ENCODE data around the gene MB.
A peak's percentile ranks its signal among the peaks of the same experiment; 100 is the strongest.
"Not testable (repeated sequence)": the region's sequence is repeated elsewhere in the genome, so short reads cannot be mapped to it uniquely, and the experiment has no call there.

MB gene

DNA sequence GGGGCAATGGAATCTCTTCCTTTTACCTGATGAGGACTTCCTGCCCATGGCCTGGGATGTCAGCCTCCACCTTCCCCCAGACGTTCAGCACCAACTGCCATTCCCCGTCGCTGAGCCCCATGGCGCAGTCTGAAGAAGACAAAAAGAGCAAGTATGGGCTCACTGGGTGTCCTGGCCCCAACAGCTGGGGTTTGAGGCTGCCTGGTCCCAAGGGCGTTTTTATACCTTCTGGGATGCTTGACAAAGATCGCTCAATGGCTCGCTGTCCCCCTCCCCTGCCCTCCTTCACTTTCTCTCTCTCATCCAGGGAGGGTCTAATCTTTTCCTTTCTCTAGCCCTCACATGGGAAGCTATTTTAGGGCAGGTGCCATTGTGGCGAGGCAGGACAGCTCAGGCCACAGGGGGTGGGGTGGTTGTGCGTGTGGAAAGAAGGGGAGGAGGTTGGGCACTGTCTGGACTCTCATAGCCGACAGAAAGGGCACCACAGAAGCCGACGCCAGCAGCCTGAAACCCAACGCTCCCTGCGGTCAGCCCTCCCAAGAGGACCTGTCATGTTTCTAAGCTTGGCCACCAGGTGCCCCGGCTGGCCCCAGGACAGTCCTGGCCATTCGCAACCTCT, at the start of gene MB:
Gene MB (minus strand): TSS at position 193 of the 619 bp plus-strand sequence. CDS start 72 bp downstream, at position 121.
- DNase-seq (ENCODE audit: extremely low read depth in 1 of 2, low read depth in 1 of 2) = no peak

DNA sequence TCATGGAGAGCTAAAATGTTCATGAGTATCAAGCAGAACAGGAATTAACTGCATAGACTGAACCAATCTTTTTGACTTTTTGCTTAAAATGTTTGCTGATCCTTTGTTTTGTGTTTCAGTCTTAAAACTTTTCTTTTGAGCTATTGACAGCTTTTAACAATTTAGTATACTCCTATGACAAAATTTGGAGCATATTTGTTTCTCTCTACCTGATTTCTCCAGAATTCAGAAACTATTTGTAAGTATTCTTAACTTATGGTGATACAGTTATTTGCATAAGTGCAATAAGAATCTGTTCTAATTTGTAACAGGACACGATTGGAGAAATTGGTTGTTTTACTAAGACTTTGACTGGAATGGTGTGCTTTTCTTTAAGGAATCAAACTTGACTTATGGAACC, 49.6 kb upstream of the MB start:
- not testable (repeated sequence) for DNase-seq (ENCODE audit: extremely low read depth in 1 of 2, low read depth in 1 of 2)

DNA sequence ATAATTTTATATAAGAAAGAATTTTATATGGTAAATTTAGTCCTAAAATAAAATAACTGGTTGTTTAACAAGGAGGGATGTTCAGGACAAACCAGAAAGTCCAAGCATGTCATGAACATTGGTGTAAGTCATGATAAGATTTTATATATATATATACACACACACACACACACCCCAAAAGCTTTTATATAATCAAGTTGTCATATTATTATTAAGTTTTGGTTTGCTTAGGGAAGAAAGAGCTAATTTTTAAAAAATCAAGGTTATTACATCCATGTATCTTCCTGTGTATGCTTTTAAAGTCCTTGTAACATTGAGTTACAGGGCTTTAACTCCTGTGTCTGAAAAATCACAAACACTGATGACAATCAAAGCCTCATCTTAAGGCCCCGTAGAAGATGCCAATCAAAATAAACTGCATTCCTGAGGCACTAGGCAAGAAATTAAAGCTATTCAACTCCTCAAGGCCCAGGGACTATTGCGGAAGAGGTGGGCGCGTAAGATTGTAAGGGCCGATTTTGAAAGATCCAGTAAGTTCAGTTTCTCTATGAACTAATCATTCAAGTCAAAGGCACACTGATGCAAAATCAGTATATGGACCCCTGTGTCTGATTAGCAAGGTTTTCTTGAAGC, 47.9 kb upstream of the MB start:
- DNase-seq (ENCODE audit: extremely low read depth in 1 of 2, low read depth in 1 of 2) = no peak

DNA sequence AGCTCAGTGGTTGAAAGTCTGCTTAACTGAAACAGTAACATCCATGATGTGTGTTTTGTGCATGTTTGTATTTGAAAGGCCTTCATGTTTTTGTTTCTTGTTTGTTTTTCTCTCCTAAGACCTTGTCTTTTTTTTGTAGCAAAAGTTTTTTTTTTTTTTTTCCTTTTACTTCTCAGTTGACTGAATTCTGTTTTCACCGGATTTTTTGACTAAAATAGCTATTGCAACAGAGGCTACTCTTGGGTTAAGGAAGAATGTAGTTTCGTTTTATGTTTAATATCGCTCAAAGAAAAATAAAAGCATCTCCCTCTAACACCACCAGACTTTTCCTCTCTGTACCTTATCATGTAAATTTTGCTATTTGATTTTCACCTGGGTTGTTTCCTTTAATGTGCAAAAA, 46.2 kb upstream of the MB start:
- no peak for DNase-seq (ENCODE audit: extremely low read depth in 1 of 2, low read depth in 1 of 2)

DNA sequence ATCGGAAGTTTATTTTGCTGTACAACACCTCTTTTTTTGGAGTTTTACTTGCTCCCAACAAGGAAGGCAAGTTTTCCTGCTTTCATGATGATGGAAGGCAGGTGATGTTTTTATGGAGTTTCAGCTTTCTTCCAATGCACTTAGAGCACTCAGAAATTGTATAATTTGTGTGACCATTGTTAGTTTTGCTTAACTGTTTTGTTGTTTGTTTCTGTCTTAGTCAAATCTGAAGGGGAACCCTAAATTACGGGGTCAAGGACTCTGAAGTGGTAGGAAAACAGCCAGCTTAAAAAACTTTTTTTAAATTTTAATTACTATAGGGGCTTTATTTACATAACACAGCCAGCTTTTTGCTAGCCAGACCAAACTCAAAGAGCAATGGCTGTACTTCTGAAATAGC, 45.8 kb upstream of the MB start:
- no peak for DNase-seq (ENCODE audit: extremely low read depth in 1 of 2, low read depth in 1 of 2)

DNA sequence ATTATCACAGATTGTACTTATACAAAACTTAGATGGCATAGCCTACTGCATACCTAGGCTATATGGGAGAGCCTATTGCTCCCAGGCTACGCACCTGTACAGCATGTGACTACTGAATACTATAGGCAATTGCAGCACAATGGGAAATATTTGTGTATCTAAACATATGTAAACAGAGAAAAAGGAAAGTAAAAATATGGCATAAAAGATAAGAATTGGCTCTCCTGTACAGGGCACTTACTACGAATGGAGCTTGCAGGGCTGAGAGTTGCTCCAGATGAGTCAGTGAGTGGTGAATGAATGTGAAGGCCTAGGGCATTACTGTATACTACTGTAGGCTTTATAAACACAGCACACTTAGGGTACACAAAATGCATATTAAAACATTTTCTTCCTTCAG, 44.3 kb upstream of the MB start:
- DNase-seq (ENCODE audit: extremely low read depth in 1 of 2, low read depth in 1 of 2) = no peak

DNA sequence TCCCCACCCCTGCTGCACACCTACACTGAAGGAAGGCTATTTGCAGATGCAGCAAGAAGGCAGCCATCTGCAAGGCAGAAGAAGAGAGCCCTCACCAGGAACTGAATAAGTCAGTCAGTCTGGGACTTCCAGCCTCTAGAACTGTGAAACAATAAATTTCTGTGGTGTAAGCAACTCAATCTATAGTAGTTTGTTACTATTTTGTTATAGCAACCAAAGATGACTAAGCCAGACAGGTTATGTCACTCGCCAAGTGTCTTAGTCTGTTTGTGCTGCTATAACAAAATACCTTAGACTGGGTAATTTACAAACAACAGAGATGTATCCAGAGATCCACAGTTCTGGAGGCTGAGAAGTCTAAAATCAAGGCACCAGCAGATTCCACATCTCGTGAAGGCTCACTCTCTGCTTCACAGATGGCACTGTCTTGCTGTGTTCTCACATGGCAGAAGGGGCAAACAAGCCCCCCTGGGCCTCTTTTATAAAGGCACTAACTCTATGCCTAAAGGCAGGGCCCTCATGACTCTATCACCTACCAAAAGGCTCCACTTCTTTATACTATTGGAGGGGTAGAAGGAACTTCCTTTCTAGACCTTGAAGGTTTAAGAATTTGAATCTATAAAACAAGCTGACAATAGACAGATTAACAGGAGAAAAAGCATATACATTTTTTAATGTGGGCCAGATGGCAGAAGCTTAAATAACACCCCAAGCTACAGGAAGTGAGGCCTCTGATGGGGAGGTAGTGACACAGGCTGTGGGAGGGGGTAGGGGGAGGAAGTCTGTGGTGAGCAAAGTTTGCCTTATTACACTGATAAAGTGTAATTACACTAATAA, 43.4 kb upstream of the MB start:
- DNase-seq (ENCODE audit: extremely low read depth in 1 of 2, low read depth in 1 of 2) = peak; percentile 17 to 23

DNA sequence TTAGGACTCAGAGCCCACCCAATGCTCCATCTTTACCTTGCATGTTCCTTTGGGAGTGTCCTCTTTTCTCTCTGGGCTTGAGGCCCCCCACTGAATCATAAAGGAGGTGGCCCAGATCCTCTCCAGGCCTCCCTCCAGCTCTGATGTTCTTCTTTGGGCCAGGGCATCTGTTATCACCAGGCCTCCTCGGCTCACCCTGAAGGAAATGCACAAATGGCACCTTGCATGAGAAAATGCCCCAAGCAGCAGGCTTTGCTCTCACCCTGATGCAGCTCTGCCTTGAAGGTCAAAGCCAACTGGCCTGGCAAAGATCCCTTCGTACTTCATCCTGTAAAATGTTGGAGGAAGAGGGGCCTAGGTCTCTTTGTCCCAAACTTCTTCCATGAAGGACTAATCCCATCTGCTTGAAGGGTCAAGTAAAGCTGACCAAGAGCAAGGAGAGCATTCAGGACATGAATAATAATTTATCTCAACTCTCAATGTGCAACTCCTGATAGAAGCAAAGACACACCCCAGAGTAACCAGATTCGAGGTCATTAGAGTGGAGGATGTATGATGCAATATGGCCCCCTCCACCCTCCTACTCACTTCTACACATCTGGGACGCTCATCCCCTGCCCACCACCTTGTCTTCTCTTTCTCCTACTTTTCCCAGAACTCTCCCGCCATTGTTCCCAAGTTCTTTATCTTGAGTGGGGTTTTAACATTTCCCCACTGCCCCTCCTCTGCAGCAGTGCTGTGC, 40.6 kb upstream of the MB start:
- DNase-seq (ENCODE audit: extremely low read depth in 1 of 2, low read depth in 1 of 2) = no peak

DNA sequence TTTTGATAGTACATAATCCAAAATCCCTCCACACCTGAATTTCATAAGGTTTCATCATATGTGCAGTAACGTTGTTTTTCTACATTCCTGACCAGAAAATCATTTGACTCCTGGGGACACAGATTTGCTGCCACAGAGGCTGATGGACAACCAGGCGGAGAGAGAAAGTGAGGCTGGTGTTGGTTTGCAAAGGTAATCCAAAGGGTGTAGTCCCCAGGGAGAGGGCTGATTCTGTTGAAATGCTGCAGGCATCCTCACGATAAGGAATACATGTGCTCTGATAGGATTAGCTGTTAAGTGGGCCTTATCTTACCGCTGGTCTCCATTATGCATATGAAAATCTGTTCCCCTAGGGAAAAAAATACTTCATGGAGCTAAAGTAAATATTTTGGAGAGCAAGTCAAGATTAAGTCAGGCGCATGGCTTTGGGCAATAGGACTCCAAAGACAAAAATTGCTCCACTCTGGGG, 39.2 kb upstream of the MB start:
- DNase-seq (ENCODE audit: extremely low read depth in 1 of 2, low read depth in 1 of 2) = no peak

DNA sequence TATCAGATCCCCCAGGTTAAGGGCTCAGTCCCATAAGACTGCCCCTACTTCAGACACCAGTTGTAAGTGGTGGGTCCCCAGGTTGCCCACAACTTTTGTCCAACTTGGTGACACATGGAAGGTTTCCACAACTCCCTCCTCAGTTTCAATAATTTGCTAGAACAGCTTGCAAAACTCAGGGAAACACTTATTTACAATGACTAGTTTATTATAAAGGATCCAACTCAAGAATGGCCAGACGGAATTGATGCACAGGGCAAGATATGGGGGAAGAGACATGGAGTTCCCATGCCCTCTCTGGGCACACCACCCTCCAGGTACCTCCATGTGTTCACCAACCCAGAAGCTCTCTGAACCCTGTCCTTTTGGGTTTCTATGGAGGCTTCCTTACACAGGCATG, 36.7 kb upstream of the MB start:
- DNase-seq (ENCODE audit: extremely low read depth in 1 of 2, low read depth in 1 of 2) = no peak

DNA sequence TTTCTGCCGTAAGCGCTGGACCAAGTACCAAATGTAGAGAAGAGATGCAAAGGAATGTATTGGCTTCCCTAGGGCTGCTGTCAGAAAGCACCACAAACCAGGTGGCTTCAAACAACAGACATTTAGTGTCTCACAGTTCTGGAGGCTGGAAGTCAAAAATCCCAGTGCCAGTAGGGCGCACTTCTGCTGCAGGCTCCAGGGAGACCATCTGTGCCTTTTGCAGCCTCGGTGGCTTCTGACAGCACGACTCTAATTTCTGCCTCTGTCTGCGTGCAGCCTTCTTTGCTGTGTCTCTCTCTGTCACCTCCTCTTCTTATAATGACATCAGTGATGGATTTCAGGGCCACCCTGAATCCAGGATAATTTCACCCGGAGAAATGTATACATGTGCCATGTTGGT, 34.0 kb upstream of the MB start:
- DNase-seq (ENCODE audit: extremely low read depth in 1 of 2, low read depth in 1 of 2) = no peak

DNA sequence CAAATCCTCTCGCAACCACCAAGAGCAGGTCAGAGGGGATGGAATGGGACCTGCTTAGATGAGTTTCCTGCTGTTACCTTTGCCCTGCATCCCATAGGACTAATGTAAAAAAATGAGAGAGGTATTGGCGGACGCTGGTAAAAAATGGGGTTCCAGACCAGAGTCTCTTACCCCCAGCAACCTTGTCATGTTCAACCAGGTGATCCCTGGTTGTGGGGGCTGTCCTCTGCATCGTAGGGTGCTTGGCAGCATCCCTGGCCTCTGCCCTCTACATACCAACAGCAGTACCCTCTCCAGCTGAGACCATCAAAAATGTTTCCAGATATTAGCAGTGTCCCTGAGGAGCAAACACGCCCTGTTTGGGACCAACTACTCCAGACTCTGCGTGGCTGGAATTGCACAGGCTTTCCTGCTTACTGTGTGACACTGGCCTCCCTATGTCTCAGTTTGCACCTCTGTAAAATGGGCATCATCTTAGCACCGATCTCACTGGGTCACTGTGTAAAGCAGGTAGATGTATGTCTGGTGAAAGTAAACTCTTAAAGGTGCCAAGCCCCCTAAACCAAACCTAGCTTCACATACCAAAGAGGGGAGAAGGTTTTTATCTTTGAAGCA, 32.6 kb upstream of the MB start:
- DNase-seq (ENCODE audit: extremely low read depth in 1 of 2, low read depth in 1 of 2) = no peak

DNA sequence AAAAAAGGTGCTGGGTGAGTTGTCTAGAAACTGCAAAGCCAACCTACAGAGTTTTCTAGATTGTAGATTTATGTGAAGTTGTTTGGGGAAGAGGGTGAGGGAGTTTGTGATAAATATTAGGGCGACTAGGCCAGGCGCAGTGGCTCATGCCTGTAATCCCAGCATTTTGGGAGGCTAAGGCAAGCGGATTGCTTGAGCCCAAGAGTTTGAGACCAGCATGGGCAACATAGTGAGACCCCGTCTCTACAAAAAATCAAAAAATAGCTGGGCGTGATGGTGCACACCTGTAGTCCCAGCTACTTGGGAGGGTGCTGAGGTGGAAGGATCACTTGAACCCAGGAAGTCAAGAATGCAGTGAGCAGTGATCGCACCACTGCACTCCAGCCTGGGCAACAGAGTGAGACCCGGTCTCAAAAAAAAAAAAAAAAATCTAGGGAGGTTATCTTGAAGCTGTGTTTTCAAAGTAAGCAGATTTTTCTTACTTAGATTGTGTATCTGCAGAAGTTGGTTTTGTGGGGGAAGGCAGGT, 32.0 kb upstream of the MB start:
- no peak for DNase-seq (ENCODE audit: extremely low read depth in 1 of 2, low read depth in 1 of 2)

DNA sequence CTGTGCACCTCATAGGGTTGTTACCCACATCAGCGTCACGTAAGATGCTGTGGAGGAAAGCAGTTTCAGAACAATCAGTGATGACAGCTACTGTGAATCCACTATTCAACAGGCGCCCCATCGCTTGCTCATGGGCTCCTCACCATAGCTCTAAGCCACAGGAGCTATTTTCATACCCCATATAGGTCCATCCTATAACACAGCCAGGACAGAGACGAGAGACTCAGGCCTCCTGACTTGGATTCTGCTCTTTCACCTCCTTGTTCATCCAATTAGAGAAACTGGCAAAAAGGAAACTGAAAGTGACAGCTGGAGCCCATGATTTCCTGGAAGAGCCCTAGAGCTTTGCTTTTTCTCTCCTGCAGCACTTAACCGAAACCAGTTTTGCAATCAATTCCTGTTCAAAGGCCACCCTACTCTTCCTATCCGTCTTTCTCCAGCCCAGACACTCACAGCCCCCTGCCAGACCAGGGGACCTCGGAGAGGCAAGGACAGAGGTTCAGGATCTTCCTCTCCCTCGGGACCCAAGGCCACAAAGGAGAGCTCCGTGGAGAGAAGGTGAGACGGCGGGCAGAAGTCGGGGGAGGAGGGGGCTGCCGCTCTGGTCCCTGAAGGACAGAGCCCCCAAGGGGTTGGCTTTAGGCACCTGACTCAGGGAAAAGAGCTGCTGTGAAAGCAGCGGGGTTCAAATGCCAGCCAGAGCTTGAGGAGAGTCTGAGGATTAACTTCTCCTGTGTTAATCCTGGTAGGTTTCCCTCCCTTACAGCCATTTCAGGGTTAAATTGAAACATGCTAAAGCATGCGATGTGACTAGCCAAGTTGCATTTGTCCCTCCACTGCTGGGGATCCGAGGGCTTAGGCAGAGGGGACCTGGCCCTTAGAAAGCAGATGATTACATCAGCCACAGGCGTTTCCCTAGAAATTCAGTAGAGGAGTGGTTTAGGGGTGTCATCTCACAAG, 31.2 kb upstream of the MB start, which contains the start of gene APOL6:
Gene APOL6 (plus strand): TSS at position 381 of the 960 bp plus-strand sequence. CDS start 7,980 bp downstream, outside the sequence.
- DNase-seq (ENCODE audit: extremely low read depth in 1 of 2, low read depth in 1 of 2) = no peak

DNA sequence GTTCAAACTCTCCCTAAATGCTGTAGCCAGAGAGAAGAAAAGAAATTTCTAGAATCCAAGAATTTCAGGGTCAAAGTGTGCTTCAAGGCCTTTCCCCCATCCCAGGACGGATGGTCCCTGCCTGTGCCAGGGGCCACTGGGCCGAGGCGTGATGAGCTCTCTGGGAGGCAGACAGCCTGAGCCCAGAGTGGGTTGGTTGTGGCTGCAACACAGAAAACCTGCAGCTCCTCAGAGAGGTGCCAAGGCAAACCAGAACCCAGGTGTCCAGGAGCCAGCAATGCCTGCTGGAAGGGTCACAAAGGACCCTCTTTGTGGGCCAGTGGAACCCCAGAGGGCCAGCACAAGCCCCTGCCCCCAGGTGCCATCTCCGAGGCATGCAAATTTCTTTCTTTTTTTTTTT, 28.5 kb upstream of the MB start:
- no peak for DNase-seq (ENCODE audit: extremely low read depth in 1 of 2, low read depth in 1 of 2)

DNA sequence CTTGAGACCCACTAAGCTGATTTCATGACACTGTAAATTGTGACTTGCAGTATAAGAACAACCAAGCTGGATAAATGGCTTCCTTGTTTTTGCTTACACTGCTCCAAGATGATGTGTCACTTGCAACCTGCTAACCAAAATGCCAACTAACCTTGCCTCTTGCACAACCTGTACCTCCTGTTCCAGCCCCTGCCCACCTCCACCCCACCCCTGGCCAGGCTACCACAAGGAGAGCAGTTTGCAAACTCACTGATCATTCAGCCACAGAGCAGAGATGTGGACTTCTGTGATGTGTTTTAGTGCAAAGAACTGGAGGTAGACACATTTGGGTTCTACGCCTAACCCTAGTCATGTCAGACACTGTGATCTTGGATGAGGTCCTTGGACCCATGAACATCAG, 26.9 kb upstream of the MB start:
- no peak for DNase-seq (ENCODE audit: extremely low read depth in 1 of 2, low read depth in 1 of 2)

DNA sequence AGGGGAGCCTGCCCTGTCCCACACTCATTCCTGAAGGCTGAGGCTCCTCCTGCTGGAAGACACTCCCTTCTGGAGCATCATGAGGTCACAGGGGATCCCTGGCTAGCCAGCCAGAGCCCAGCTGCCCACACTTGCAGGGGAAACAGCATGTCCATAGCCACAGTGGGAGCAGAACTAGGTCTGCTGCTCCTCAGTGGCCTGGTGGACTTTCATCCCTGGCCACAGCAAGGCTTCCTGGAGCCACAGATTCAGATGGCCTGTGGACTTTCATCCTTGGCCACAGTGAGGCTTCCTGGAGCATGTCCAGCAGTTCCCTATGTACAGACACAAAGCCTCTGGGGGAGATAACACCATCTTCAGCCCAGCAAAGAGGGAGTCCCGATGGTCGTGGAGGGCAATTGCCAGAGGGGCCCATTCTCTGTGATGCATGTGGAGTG, 25.2 kb upstream of the MB start:
- DNase-seq (ENCODE audit: extremely low read depth in 1 of 2, low read depth in 1 of 2) = no peak

DNA sequence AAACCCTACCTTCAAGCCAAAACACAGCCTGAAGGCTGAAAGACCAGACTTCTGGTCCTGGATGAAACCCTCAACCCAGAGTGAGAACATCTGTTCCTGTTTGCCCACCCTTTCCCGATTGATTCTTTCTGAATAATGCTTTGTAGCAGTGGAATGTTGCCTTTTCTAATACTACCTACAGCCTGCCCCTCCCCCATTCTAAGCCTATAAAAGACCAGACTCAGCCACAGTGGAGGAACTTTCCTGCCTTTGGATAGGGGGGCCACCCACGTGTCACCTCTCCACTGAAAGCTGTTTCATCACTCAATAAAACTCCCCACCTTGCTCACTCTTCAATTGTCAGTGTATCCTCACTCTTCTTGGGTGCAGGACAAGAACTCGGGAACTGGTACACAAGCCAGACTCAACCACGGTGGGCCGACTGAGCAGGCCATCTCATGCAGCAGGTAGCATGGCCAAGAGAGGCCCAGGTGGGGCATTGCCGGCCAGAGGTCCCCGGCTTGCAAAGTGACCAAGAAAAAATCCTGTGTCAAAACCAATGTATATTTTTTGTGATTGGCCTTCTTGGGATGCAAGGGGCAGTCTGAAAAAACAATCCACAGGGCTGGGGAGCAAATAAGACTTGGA, 24.5 kb upstream of the MB start:
- no peak for DNase-seq (ENCODE audit: extremely low read depth in 1 of 2, low read depth in 1 of 2)

DNA sequence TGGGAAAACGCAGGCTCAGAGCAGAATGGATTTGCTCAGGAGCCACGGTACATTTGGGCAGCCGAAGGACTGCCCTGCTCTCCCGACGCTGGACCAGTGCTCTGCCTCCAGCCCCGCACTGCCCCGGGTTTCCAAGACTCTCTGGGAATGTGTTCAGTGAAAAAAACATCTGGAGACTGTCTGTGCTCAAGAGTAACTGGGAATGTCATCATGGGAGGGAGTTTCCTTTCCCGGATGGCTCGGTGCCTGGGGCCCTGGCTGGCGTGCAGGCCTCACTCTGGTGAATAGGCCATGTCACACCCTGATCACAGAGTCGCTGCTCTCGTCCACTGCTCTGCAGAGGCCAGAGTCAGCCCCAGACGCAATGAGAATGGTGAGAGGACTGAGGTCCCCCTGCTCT, 21.3 kb upstream of the MB start:
- no peak for DNase-seq (ENCODE audit: extremely low read depth in 1 of 2, low read depth in 1 of 2)

Measured in activated CD8-positive, alpha-beta memory T cell treated with anti-CD3 and anti-CD28 coated beads for 1 hour (primary cell).